ENCODE data around the gene LCN12. TPM values are rescaled to one million over a fixed set of nuclear protein-coding genes. Genes with fewer than 3 reads are reported as not detected.

LCN12 gene
- total RNA-seq, 4 donors from 2014 or later = 5.4 to 43.2 (median 10.3) TPM; not detected in 1

GRCh38 chr9:136972335-136972734 lies 20.3 kb downstream of the LCN12 start:
- no peak for DNase-seq
- H3K4me3 ChIP-seq = no peak overlapping the region
- intact Hi-C loops (cut with DNase I; ENCODE audit: low total_unique reads) = no loop called here

GRCh38 chr9:136972743-136973142 lies 20.7 kb downstream of the LCN12 start:
- intact Hi-C loops (cut with DNase I; ENCODE audit: low total_unique reads) = no loop called here
- no peaks in the 10 kb centered on the region for H3K4me1 ChIP-seq

More at GRCh38 chr9:136972335-136972734, 20.3 kb downstream of the LCN12 start:
- no peak for TF ChIP-seq CTCF (IDR thresholded peaks at IDR 0.05)
- TF ChIP-seq POLR2A (IDR thresholded peaks at IDR 0.05) = no peak
- Histone ChIP-seq H3K36me3 (no peaks in the 10 kb centered on the region), H3K4me1 (no peaks in the 10 kb centered on the region), H3K27me3 (no peaks in the 10 kb centered on the region), H3K9me3 (no peaks in the 10 kb centered on the region), H3K27ac (no peak overlapping the region)

GRCh38 chr9:136973618-136974617 lies 21.8 kb downstream of the LCN12 start:
- no peaks in the 10 kb centered on the region for H3K36me3 ChIP-seq
- no peaks in the 10 kb centered on the region for H3K9me3 ChIP-seq
- no peak for TF ChIP-seq CTCF (IDR thresholded peaks at IDR 0.05)
- no peak for TF ChIP-seq POLR2A (IDR thresholded peaks at IDR 0.05)

More at GRCh38 chr9:136972743-136973142, 20.7 kb downstream of the LCN12 start:
- Histone ChIP-seq H3K27ac (no peak overlapping the region), H3K4me3 (no peak overlapping the region), H3K9me3 (no peaks in the 10 kb centered on the region), H3K36me3 (no peaks in the 10 kb centered on the region), H3K27me3 (no peaks in the 10 kb centered on the region)
- no peak for TF ChIP-seq CTCF (IDR thresholded peaks at IDR 0.05)
- no peak for TF ChIP-seq POLR2A (IDR thresholded peaks at IDR 0.05)
- no peak for DNase-seq

GRCh38 chr9:136974817-136975535 lies 22.9 kb downstream of the LCN12 start:
- no peak for TF ChIP-seq CTCF (IDR thresholded peaks at IDR 0.05)
- no peak for TF ChIP-seq POLR2A (IDR thresholded peaks at IDR 0.05)
- Histone ChIP-seq H3K27me3 (no peaks in the 10 kb centered on the region), H3K4me1 (no peaks in the 10 kb centered on the region), H3K36me3 (no peaks in the 10 kb centered on the region), H3K9me3 (no peaks in the 10 kb centered on the region), H3K4me3 (no peak overlapping the region), H3K27ac (peak overlapping the region in 1 of 2 donors; percentile 49)
- DNase-seq = no peak
- intact Hi-C loops (cut with DNase I; ENCODE audit: low total_unique reads) = no loop called here

More at GRCh38 chr9:136973618-136974617, 21.8 kb downstream of the LCN12 start:
- peak overlapping the region in 1 of 2 donors; percentile 24 for H3K27ac ChIP-seq
- no peaks in the 10 kb centered on the region for H3K4me1 ChIP-seq
- no peak for DNase-seq
- H3K27me3 ChIP-seq = no peaks in the 10 kb centered on the region
- H3K4me3 ChIP-seq = no peak overlapping the region
- intact Hi-C loops (cut with DNase I; ENCODE audit: low total_unique reads) = no loop called here
